H1 (cell line): ENCODE results near the gene DRC1. TPM values are rescaled to one million over a fixed set of nuclear protein-coding genes. Genes with fewer than 3 reads are reported as not detected.

Source experiments
- CTCF ChIA-PET: fragments of 300-600 bp; sonication (Branson Sonifier 250); formaldehyde crosslinking; loops from one replicate; lab custom pipeline; 2021; ENCODE audit not compliant: partially characterized antibody; lab: Charles Lee
- POLR2A ChIA-PET: fragments of 300-600 bp; sonication (Branson Sonifier 250); formaldehyde crosslinking; loops from one replicate; lab custom pipeline; 2021; ENCODE audit warnings: inconsistent platforms; ENCODE audit not compliant: partially characterized antibody; lab: Charles Lee
- DNase-seq, 2 experiments: peaks; one replicate each; pipeline versions ENCODE4 v3.0.0 to v3.0.0-alpha.2; 2010 to 2022; ENCODE audit warnings: low spot score in 2 of 2, low read depth in 1 of 2, mixed read lengths in 1 of 2
- FAIRE-seq: peaks from 2 replicates; lab custom pipeline; 2011; peaks lifted over from hg19 to GRCh38; lab: Jason Lieb, UNC
- H2AFZ ChIP-seq: 2 replicates; pipeline ENCODE4 v1.8.1; 2012; ENCODE audit warnings: low read length, inconsistent platforms
- H2AK5ac ChIP-seq: 2 replicates; pipeline ENCODE4 v1.6.1; 2013; ENCODE audit warnings: low read depth, low read length
- H2BK120ac ChIP-seq: replicated peaks from 2 replicates; pipeline ENCODE3; 2013; ENCODE audit warnings: low read depth, low read length, inconsistent platforms
- H2BK12ac ChIP-seq: 2 replicates; pipeline ENCODE4 v1.6.1; 2013; ENCODE audit warnings: low read depth, low read length
- H2BK15ac ChIP-seq: 2 replicates; pipeline ENCODE4 v1.6.1; 2013; ENCODE audit warnings: low read length
- H2BK20ac ChIP-seq: 2 replicates; pipeline ENCODE4 v1.6.1; 2013; ENCODE audit warnings: low read length
- H2BK5ac ChIP-seq: 2 replicates; pipeline ENCODE4 v1.6.1; 2013; ENCODE audit warnings: low read depth, low read length
- H3K14ac ChIP-seq: 2 replicates; pipeline ENCODE4 v1.6.1; 2013; ENCODE audit warnings: inconsistent platforms; ENCODE audit not compliant: insufficient read length
- H3K18ac ChIP-seq: 2 replicates; pipeline ENCODE4 v1.6.1; 2013; ENCODE audit warnings: low read length; ENCODE audit errors: extremely low read depth
- H3K23ac ChIP-seq: 2 replicates; pipeline ENCODE4 v1.6.1; 2013; ENCODE audit warnings: inconsistent platforms; ENCODE audit not compliant: insufficient read length
- H3K23me2 ChIP-seq: 2 replicates; pipeline ENCODE4 v1.6.1; 2013; ENCODE audit warnings: low read depth, low read length
- H3K27ac ChIP-seq: 2 replicates; pipeline ENCODE4 v1.6.1; 2011; ENCODE audit warnings: low read depth, low read length, inconsistent platforms
- H3K27me3 ChIP-seq, 4 experiments: replicated peaks in 1 of 4; 1 replicate in 1 of 4; 2 replicates in 3 of 4; pipeline versions ENCODE4 v1.6.1 to v1.8.1; 2011 to 2013; ENCODE audit warnings: low read length in 3 of 4, mild to moderate bottlenecking in 3 of 4, inconsistent platforms in 2 of 4, mixed read lengths in 2 of 4, moderate library complexity in 1 of 4; ENCODE audit not compliant: control insufficient read depth in 3 of 4, insufficient read depth in 3 of 4; ENCODE audit errors: extremely low read depth in 1 of 4
- H3K36me3 ChIP-seq, 4 experiments: 2 replicates each; pipeline versions ENCODE4 v1.6.1 to v1.8.1; 2011 to 2013; ENCODE audit warnings: mild to moderate bottlenecking in 4 of 4, low read length in 3 of 4, moderate library complexity in 2 of 4, control low read depth in 1 of 4, inconsistent platforms in 1 of 4; ENCODE audit not compliant: insufficient read depth in 4 of 4, control insufficient read depth in 2 of 4
- H3K4ac ChIP-seq: replicated peaks from 2 replicates; pipeline ENCODE3; 2013; ENCODE audit warnings: low read length, low read depth, mixed read lengths, inconsistent platforms; ENCODE audit not compliant: insufficient read length
- H3K4me1 ChIP-seq, 4 experiments: replicated peaks in 1 of 4; 1 replicate in 1 of 4; 2 replicates in 3 of 4; pipeline versions ENCODE4 v1.6.1 to v1.8.1; 2011 to 2013; ENCODE audit warnings: low read length in 3 of 4, inconsistent platforms in 2 of 4, mixed read lengths in 1 of 4; ENCODE audit not compliant: insufficient read depth in 4 of 4, control insufficient read depth in 3 of 4
- H3K4me2 ChIP-seq, 2 experiments: 2 replicates each; pipeline versions ENCODE4 v1.6.1 to v1.8.1; 2011 to 2013; ENCODE audit warnings: low read depth in 2 of 2, low read length in 2 of 2, control low read depth in 1 of 2, inconsistent platforms in 1 of 2, mild to moderate bottlenecking in 1 of 2; ENCODE audit not compliant: insufficient read depth in 1 of 2
- H3K4me3 ChIP-seq, 4 experiments: fragments of 200-600, 300-600 bp in 1 of 4; sonication (generic), shearing (Covaris generic), sonication (Bioruptor Twin) in 1 of 4; 2 replicates each; pipeline versions ENCODE4 v1.5.1 to v1.8.1; 2011 to 2016; ENCODE audit warnings: low read length in 4 of 4, low read depth in 3 of 4, control low read depth in 2 of 4, inconsistent platforms in 2 of 4, mild to moderate bottlenecking in 2 of 4, mixed read lengths in 1 of 4, moderate library complexity in 1 of 4; ENCODE audit not compliant: insufficient read depth in 2 of 4; ENCODE audit errors: extremely low read depth in 1 of 4
- H3K56ac ChIP-seq: replicated peaks from 2 replicates; pipeline ENCODE3; 2013; ENCODE audit warnings: low read depth, mild to moderate bottlenecking, mixed read lengths, low read length, inconsistent platforms; ENCODE audit not compliant: insufficient read length
- H3K79me1 ChIP-seq: 2 replicates; pipeline ENCODE4 v1.6.1; 2013; ENCODE audit warnings: low read depth, low read length, control low read depth
- H3K79me2 ChIP-seq, 2 experiments: 2 replicates each; pipeline versions ENCODE4 v1.6.1 to v1.8.1; 2012 to 2013; ENCODE audit warnings: low read length in 2 of 2, mild to moderate bottlenecking in 2 of 2, inconsistent platforms in 1 of 2; ENCODE audit not compliant: insufficient read depth in 2 of 2, control insufficient read depth in 1 of 2
- H3K9ac ChIP-seq, 4 experiments: replicated peaks in 1 of 4; 1 replicate in 1 of 4; 2 replicates in 3 of 4; pipeline versions ENCODE4 v1.6.1 to v1.8.1; 2011 to 2013; ENCODE audit warnings: low read depth in 3 of 4, low read length in 3 of 4, control low read depth in 2 of 4, mild to moderate bottlenecking in 2 of 4, moderate library complexity in 2 of 4, inconsistent platforms in 1 of 4; ENCODE audit errors: extremely low read depth in 1 of 4
- H3K9me3 ChIP-seq, 2 experiments: 2 replicates each; pipeline versions ENCODE4 v1.6.1 to v1.8.1; 2012 to 2013; ENCODE audit warnings: mild to moderate bottlenecking in 2 of 2, moderate library complexity in 2 of 2, control low read depth in 1 of 2, inconsistent platforms in 1 of 2, low read depth in 1 of 2, low read length in 1 of 2, mixed read lengths in 1 of 2; ENCODE audit not compliant: insufficient read depth in 2 of 2
- H4K20me1 ChIP-seq, 2 experiments: replicated peaks in 1 of 2; 2 replicates each; pipeline versions ENCODE3 to v1.8.1; 2011 to 2013; ENCODE audit warnings: inconsistent platforms in 2 of 2, low read length in 2 of 2, mild to moderate bottlenecking in 1 of 2; ENCODE audit not compliant: insufficient read depth in 2 of 2, control insufficient read depth in 1 of 2
- H4K5ac ChIP-seq: 2 replicates; pipeline ENCODE4 v1.6.1; 2013; ENCODE audit warnings: low read length, low read depth, mixed read lengths, inconsistent platforms; ENCODE audit not compliant: insufficient read length
- H4K8ac ChIP-seq: 2 replicates; pipeline ENCODE4 v1.8.0; 2013; ENCODE audit warnings: mild to moderate bottlenecking, moderate library complexity, low read length, inconsistent platforms; ENCODE audit not compliant: insufficient read depth; ENCODE audit errors: extremely low read depth
- H4K91ac ChIP-seq: replicated peaks from 2 replicates; pipeline ENCODE3; 2013; ENCODE audit warnings: low read length, mixed read lengths, inconsistent platforms; ENCODE audit not compliant: insufficient read length
- ATF2 ChIP-seq: IDR thresholded peaks from 2 replicates; pipeline ENCODE4 v1.6.1; 2012; ENCODE audit warnings: low read length, inconsistent platforms
- BRCA1 ChIP-seq: IDR thresholded peaks from 2 replicates; pipeline ENCODE4 v1.6.1; 2012; ENCODE audit warnings: low read depth, low read length, improper control_type of control experiment
- CEBPB ChIP-seq: IDR thresholded peaks from 2 replicates; pipeline ENCODE4 v1.6.1; 2012; ENCODE audit warnings: low read depth, low read length
- CHD2 ChIP-seq: IDR thresholded peaks from 2 replicates; pipeline ENCODE4 v1.6.1; 2012; ENCODE audit warnings: low read length, improper control_type of control experiment
- HDAC6 ChIP-seq: IDR thresholded peaks from one replicate; pipeline ENCODE4 v1.7.1; 2012; ENCODE audit warnings: low read depth, mild to moderate bottlenecking, inconsistent platforms, low read length, moderate library complexity
- JUN ChIP-seq: IDR thresholded peaks from 2 replicates; pipeline ENCODE4 v1.6.1; 2011; ENCODE audit warnings: low read depth, mild to moderate bottlenecking, improper control_type of control experiment, low read length
- KDM4A ChIP-seq: IDR thresholded peaks from one replicate; pipeline ENCODE4 v1.7.1; 2012; ENCODE audit warnings: low read depth, mild to moderate bottlenecking, moderate library complexity, low read length, inconsistent platforms; ENCODE audit not compliant: severe bottlenecking
- NANOG ChIP-seq: IDR thresholded peaks from 2 replicates; pipeline ENCODE4 v1.6.1; 2011; ENCODE audit warnings: low read length, low read depth, mild to moderate bottlenecking, inconsistent platforms; ENCODE audit not compliant: insufficient read depth, poor library complexity, severe bottlenecking
- POU5F1 ChIP-seq: IDR thresholded peaks from 2 replicates; pipeline ENCODE4 v1.6.1; 2011; ENCODE audit warnings: low read depth, mild to moderate bottlenecking, low read length, moderate library complexity
- RNF2 ChIP-seq: fragments of 200-900, 300-1000 bp; sonication (generic); IDR thresholded peaks from 2 replicates; pipeline ENCODE4 v1.7.1; 2016; ENCODE audit warnings: borderline replicate concordance, low read depth, mild to moderate bottlenecking, antibody characterized with exemption, low read length; ENCODE audit not compliant: poor library complexity, severe bottlenecking; ENCODE audit errors: missing control alignments
- SIRT6 ChIP-seq: IDR thresholded peaks from one replicate; pipeline ENCODE4 v1.7.1; 2012; ENCODE audit warnings: low read length, inconsistent platforms
- SIX5 ChIP-seq: IDR thresholded peaks from 2 replicates; pipeline ENCODE4 v1.6.1; 2011; ENCODE audit warnings: mild to moderate bottlenecking, low read depth, low read length
- SP1 ChIP-seq: IDR thresholded peaks from 2 replicates; pipeline ENCODE4 v1.6.1; 2011; ENCODE audit warnings: low read depth, low read length
- WGBS, 2 experiments: shearing (Covaris generic) in 1 of 2; methylation state at CpG; one replicate each; pipeline versions ENCODE4 v1.1.6 to v1.1.7; 2013 to 2015; ENCODE audit warnings: low lambda C conversion rate in 2 of 2, mixed read lengths in 2 of 2, inconsistent platforms in 1 of 2, low coverage in 1 of 2, missing lambda C conversion rate in 1 of 2; ENCODE audit not compliant: insufficient replicate concordance in 2 of 2, insufficient coverage in 1 of 2, insufficient read length in 1 of 2; ENCODE audit errors: extremely low coverage in 1 of 2, missing lambda C conversion rate in 1 of 2; 5-methylcytosine and 5-hydroxymethylcytosine counted together
- polyA plus RNA-seq, 7 experiments: library from polyadenylated mRNA; depleted of rRNA in 3 of 7; stranded (reverse) in 5 of 7; unstranded in 2 of 7; fragments of >200 nt in 5 of 7; fragments of 200-250 nt in 2 of 7; gene quantifications; 1 replicate in 5 of 7; 2 replicates in 1 of 7; 4 replicates in 1 of 7; pipeline versions ENCODE4 v1.2.1 to v1.2.3, GENCODE V29; 2011 to 2013; ENCODE audit warnings: missing spikeins in 2 of 7, mixed read lengths in 2 of 7
- total RNA-seq: library from RNA; stranded (reverse); fragmentation: NEBNext Ultra II Directional; extraction: Animal tissue kit (Norgen Biotek cat#: 25700); gene quantifications from 2 replicates; pipeline ENCODE4 v1.2.1, GENCODE V29; 2021

DRC1 gene
- total and polyA plus RNA-seq, 2 of the 8 experiments (the other 6 are each of a cell fraction or from before 2014, with no cell fraction given), result 0.08 TPM; not detected in 1

DNA sequence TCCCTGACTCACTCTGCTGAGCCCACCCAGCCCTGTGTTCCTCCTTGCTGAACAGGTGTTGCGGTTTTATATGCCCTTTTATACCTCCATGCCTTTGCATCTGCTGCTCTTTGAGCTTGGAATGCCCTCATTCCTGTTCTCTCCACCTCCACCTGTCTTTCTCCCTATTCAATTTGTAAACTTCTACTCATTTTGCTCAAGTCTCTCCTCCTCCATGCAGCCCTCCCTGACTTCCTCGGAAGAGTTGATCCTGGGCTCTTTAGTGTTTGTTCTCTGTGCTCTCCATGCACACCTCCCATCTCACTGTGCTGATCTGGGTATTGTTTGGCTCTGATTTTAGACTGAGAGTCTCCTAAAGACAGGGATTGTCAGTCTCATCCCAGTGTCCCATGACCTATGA lies 83.4 kb downstream of the DRC1 start:
- Histone ChIP-seq H4K91ac (no peak overlapping the region), H3K56ac (no peak overlapping the region), H3K36me3 (no peaks in the 10 kb centered on the region), H3K4me2 (no peak overlapping the region), H2BK12ac (no peak overlapping the region), H2AK5ac (no peak overlapping the region), H3K14ac (no peak overlapping the region), H4K5ac (no peak overlapping the region), H4K20me1 (peaks cover 0 to 7% of the 10 kb centered on the region in 2 experiments), H3K27ac (no peak overlapping the region), H4K8ac (no peak overlapping the region), H3K4me3 (no peak overlapping the region), H2BK5ac (no peak overlapping the region), H3K27me3 (no peaks in the 10 kb centered on the region), H2AFZ (no peak overlapping the region), H2BK120ac (no peak overlapping the region), H2BK15ac (no peak overlapping the region), H3K9me3 (no peaks in the 10 kb centered on the region), H3K79me2 (no peaks in the 10 kb centered on the region), H3K4ac (no peak overlapping the region), H2BK20ac (no peak overlapping the region), H3K23ac (no peak overlapping the region), H3K18ac (no peak overlapping the region), H3K4me1 (no peaks in the 10 kb centered on the region; a peak in 1 of 7 replicates), H3K23me2 (peaks cover 5% of the 10 kb centered on the region; the same call in 1 of the 2 replicates), H3K79me1 (no peaks in the 10 kb centered on the region), H3K9ac (no peak overlapping the region)
- FAIRE-seq (no peak), DNase-seq (no peak)
- CTCF ChIA-PET, result interaction anchor here (0.6 to 3.4 kb wide), 4 partner anchors 12 to 130 kb away, joined by 3 to 14 read pairs (median 4); no protein-coding TSS in a partner anchor
- WGBS, 2 experiments, result 85% methylated on average over 2 of the region's 2 CpGs; no CpG with 5 or more reads in 1 of the 2 experiments
- POLR2A ChIA-PET, result no interaction called here
- TF ChIP-seq POU5F1 (no peak), CHD2 (no peak), RNF2 (no peak), KDM4A (no peak), JUN (no peak), HDAC6 (no peak), NANOG (no peak), SIRT6 (no peak), SIX5 (no peak), CEBPB (no peak), SP1 (no peak), ATF2 (no peak), BRCA1 (no peak)
